NOMO-1 treated with dmso at 0.1 percent for 144 hours (cell line): ENCODE results near the gene RPS13.
"Not testable (repeated sequence)": the region's sequence is repeated elsewhere in the genome, so short reads cannot be mapped to it uniquely, and the experiment has no call there.

Experiments
- DNase-seq: peaks from one replicate; lab custom pipeline; 2025; ENCODE audit not compliant: unreplicated experiment; lab: John Stamatoyannopoulos, UW

Gene RPS13

DNA sequence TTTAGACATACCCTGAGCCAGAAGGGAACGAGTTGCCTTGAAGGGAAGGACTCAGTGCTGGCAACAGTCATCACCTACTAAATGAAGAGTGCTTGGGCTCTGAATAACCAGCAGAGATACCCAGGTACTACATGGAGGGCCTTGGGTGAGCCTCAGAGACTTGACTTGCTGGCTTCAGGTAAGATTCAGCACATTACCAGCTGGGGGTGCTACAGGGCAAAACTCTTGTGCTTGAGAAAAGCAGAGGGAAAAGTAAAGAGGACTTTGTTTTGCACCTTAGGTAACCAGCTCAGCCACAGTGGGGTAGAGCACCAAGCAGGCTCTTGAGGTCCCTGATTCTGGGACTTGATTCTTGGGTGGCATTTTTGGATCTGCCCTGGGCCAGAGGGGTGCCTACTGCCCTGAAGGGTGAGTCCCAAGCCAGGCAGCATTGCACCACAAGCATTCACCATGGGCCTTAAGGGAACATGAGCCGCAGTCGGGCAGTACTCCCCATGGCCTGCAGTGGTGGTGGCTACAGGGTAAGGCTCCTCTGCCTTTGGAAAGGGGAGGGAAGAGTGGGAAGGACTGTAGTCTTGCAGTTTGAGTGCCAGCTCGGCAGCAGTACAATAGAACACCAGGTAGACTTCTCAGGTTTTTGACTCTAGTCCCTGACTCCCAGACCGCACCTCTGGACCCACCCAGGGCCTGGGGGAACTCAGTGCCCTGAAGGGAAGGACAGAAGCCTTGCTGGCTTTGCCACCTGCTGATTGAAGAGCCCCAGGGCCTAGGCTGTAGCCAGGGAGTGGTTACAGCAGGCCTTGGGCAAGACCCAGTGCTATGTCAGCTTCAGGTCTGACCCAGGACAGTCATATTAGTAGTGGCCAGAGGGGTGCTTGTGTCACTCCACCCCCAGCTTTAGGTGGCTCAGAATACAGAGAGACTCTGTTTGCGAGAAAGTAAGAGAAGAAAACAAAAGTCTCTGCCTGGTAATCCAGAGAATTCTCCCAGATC, 40.5 kb downstream of the RPS13 start:
- DNase-seq = no peak

DNA sequence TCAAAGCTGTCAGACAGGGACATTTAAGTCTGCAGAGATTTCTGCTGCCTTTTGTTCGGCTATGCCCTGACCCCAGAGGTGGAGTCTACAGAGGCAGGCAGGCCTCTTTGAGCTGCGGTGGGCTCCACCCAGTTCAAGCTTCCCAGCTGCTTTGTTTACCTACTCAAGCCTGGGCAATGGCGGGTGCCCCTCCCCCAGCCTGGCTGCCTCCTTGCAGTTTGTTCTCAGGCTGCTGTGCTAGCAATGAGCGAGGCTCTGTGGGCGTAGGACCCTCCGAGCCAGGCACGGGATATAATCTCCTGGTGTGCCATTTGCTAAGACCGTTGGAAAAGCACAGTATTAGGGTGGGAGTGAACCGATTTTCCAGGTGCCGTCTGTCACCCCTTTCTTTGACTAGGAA, 43.4 kb downstream of the RPS13 start:
- not testable (repeated sequence) for DNase-seq

DNA sequence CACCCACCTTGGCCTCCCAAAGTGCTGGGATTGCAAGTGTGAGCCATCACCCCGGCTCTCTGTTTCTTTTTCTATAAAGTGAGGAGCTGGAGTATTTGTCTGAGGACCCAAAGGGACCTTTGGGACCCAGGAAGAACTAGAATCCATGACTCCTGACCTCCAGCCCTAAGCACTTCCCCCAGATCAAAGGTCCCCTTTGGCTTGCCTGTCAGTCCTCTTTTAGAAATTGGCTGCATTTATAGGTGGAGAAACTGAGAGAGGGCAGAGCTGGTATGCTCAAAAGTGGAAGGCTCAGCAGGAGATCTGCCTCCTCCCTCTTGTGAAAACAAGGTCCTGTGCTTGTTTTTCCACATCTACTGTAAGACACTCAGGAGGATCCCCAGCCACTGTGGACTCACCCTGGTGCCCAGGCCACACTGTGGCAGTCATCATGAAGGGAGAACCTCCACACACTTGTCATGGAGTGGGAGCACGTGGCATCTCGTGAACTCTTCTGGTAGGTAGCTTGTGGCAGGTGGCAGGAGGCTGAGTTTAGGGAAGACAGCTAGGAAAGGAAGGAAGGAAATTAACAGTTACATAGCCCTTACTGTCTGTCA, 50.9 kb downstream of the RPS13 start:
- DNase-seq = no peak

DNA sequence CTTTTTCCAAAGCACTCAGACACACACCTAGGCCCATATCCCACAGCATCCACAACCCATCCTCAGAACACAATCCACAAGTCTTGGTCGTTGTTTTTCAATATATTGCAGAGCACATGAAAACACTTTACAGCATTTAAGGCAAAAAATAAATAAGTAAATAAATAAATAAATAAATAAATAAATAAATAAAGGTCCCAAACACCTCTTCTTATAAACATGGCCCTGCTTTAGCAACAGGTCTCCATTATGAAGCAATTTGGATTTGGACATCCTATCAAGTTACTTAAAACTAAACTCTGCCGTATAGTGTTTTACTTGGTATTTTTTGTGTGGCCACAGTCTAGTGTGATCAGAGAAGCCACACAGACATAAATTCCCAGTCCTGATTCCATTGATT, 52.5 kb downstream of the RPS13 start:
- DNase-seq = no peak
